Tibial nerve (tissue), 3 donors: ENCODE results near the gene TRMT1.

Source experiments
- POLR2A ChIP-seq, 2 donors: fragments of 450-650 bp; IDR thresholded peaks; one replicate each; pipeline ENCODE4 v1.6.1; 2017; ENCODE audit warnings: antibody characterized with exemption in 2 of 2, mild to moderate bottlenecking in 2 of 2, moderate library complexity in 2 of 2
- TF ChIP-seq, protein P1 (sequence below), 5 experiments: fragments of 200-600 bp in 3 of 5; fragments of 450-650 bp in 2 of 5; sonication (generic) in 3 of 5; IDR thresholded peaks; one replicate each; pipeline ENCODE4 v1.5.1; 2016 to 2019; ENCODE audit warnings: antibody characterized with exemption in 5 of 5, mild to moderate bottlenecking in 3 of 5, moderate library complexity in 2 of 5

DNA sequence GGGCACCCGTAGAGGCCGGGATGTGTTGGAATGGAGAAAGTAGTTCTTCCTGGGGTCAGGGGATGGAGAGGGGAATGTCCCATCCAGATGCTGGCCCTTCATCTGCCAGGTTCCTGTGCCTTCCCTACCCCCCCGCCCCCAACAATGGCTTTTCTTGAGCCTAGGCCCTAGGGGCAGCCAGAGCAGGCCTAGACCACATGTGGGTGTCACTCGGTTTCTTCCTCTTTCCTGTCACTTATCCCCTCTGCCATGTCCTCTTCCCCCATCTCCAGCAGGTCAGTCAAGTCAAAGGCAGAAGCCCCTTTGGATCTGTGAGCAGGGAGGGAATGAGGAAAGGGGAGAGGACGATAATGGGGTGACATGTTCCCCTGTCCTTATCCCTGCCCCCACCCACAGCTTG is 50.3 kb downstream of the TRMT1 start:
- TF ChIP-seq, protein P1, sequence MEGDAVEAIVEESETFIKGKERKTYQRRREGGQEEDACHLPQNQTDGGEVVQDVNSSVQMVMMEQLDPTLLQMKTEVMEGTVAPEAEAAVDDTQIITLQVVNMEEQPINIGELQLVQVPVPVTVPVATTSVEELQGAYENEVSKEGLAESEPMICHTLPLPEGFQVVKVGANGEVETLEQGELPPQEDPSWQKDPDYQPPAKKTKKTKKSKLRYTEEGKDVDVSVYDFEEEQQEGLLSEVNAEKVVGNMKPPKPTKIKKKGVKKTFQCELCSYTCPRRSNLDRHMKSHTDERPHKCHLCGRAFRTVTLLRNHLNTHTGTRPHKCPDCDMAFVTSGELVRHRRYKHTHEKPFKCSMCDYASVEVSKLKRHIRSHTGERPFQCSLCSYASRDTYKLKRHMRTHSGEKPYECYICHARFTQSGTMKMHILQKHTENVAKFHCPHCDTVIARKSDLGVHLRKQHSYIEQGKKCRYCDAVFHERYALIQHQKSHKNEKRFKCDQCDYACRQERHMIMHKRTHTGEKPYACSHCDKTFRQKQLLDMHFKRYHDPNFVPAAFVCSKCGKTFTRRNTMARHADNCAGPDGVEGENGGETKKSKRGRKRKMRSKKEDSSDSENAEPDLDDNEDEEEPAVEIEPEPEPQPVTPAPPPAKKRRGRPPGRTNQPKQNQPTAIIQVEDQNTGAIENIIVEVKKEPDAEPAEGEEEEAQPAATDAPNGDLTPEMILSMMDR (IDR thresholded peaks at IDR 0.05), result no peak
- no peak for TF ChIP-seq POLR2A (IDR thresholded peaks at IDR 0.05)
